SJSA1 (cell line): Measurements from ENCODE around the gene TMTC2. TPM values are rescaled to one million over a fixed set of nuclear protein-coding genes. Genes with fewer than 3 reads are reported as not detected.

Source experiments
- DNase-seq, 2 experiments: peaks; one replicate each; pipeline ENCODE4 v3.0.0-alpha.2; 2015 to 2020; ENCODE audit warnings: low spot score in 2 of 2, low read depth in 1 of 2
- H3K27ac ChIP-seq: fragments of 250-450 bp; sonication (Bioruptor Pico); 2 replicates; pipeline ENCODE4 v1.5.1; 2020; ENCODE audit warnings: mild to moderate bottlenecking, moderate library complexity
- H3K27me3 ChIP-seq: fragments of 250-450 bp; sonication (Bioruptor Pico); replicated peaks from 2 replicates; pipeline ENCODE4 v1.5.1; 2020; ENCODE audit warnings: mild to moderate bottlenecking, moderate library complexity
- H3K36me3 ChIP-seq: fragments of 250-450 bp; sonication (Bioruptor Pico); 2 replicates; pipeline ENCODE4 v1.5.1; 2020; ENCODE audit warnings: mild to moderate bottlenecking
- H3K4me1 ChIP-seq: fragments of 250-450 bp; sonication (Bioruptor Pico); replicated peaks from 2 replicates; pipeline ENCODE4 v1.6.1; 2021; ENCODE audit warnings: mild to moderate bottlenecking
- H3K4me3 ChIP-seq: fragments of 250-450 bp; sonication (Bioruptor Pico); 2 replicates; pipeline ENCODE4 v1.5.1; 2020; ENCODE audit warnings: mild to moderate bottlenecking
- H3K9me3 ChIP-seq: fragments of 250-450 bp; sonication (Bioruptor Pico); replicated peaks from 2 replicates; pipeline ENCODE4 v1.5.1; 2020; ENCODE audit warnings: mild to moderate bottlenecking
- total RNA-seq: library from RNA; depleted of rRNA; stranded (reverse); fragments of >200 nt; shearing (Covaris generic); gene quantifications from 2 replicates; pipeline ENCODE4 v1.2.3, GENCODE V29; 2014

The TMTC2 gene
- total RNA-seq, 1 experiment from 2014 or later, result 0.13 TPM

DNA sequence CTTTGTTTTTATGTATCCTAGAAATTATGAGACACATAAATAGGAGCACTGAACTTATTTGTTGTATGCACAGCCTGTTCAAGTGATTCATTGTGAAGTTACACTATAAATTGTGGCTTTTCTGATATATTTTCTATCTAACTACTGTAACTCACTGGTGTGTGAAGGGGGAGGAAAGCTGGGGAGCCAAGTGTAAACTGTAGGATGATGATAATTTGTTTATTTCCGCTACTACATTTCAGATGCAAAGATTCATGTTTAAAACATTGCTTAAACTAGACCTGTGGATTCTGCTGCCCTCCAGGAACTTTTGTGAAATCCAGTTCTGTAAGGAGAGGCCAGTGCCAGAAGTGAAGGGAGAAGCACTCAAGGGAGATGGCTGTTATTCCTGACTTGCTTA lies 3.3 kb downstream of the TMTC2 start:
- no peak overlapping the region for H3K4me3 ChIP-seq
- no peak for DNase-seq
- peaks cover 12% of the 10 kb centered on the region for H3K27me3 ChIP-seq

GRCh38 chr12:82691513-82691912 lies 4.8 kb downstream of the TMTC2 start:
- H3K27me3 ChIP-seq, result peaks cover 12% of the 10 kb centered on the region
- H3K4me3 ChIP-seq, result no peak overlapping the region
- H3K27ac ChIP-seq, result no peak overlapping the region
- H3K36me3 ChIP-seq, result no peaks in the 10 kb centered on the region
- H3K4me1 ChIP-seq, result peaks cover 8% of the 10 kb centered on the region; the same call in 1 of the 2 replicates
- no peaks in the 10 kb centered on the region for H3K9me3 ChIP-seq
- no peak for DNase-seq

More for the DNA sequence above, 3.3 kb downstream of the TMTC2 start:
- Histone ChIP-seq H3K36me3 (no peaks in the 10 kb centered on the region), H3K9me3 (no peaks in the 10 kb centered on the region), H3K4me1 (peaks cover 16% of the 10 kb centered on the region), H3K27ac (no peak overlapping the region)

DNA sequence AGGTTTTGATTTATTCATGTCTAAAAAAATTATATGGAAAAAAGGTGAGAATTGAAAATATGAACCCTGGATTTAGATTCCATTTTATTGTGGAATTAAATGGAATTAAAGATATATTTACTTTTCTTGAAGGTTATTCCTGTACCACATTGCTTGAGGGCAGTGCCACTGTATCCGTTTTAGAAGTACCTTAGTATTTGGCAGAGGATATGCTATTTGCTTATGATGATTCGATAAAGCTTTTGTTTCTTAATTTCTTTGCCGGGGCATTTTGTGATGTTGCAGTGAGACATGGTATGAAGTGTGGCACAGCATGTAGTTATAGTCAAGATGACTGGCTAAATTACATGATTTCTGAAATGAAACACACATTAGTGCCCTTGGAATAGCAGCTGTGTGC lies 7.6 kb downstream of the TMTC2 start:
- no peaks in the 10 kb centered on the region for H3K27me3 ChIP-seq
- no peak overlapping the region for H3K27ac ChIP-seq
- H3K4me3 ChIP-seq, result no peak overlapping the region
- no peaks in the 10 kb centered on the region for H3K9me3 ChIP-seq
- H3K4me1 ChIP-seq, result no peaks in the 10 kb centered on the region
- DNase-seq, result no peak
- H3K36me3 ChIP-seq, result no peaks in the 10 kb centered on the region

DNA sequence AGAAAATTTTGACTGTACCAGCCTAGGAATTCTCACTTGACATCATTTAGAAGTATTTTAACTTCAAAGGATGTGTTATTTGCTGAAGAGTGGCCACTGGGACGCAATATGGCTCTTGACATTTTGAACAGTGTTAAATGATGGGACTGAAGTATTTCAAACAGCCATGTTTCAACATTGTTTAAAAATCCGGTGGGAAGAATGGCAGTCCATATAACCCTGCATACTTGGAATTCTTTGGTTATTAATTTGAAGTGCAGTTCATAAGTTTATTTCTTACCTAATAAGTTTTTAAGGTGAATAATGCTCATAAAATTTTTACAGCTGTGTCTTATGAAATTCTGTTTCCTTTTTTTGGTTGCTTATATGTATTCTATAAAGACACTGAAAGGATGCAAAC lies 8.3 kb downstream of the TMTC2 start:
- H3K9me3 ChIP-seq, result no peaks in the 10 kb centered on the region
- no peak overlapping the region for H3K27ac ChIP-seq
- no peaks in the 10 kb centered on the region for H3K4me1 ChIP-seq
- DNase-seq, result no peak
- H3K27me3 ChIP-seq, result no peaks in the 10 kb centered on the region
- no peaks in the 10 kb centered on the region for H3K36me3 ChIP-seq
- H3K4me3 ChIP-seq, result no peak overlapping the region

GRCh38 chr12:82695531-82695930 lies 8.8 kb downstream of the TMTC2 start:
- no peaks in the 10 kb centered on the region for H3K4me1 ChIP-seq
- no peaks in the 10 kb centered on the region for H3K27me3 ChIP-seq
- no peak overlapping the region for H3K4me3 ChIP-seq
- H3K9me3 ChIP-seq, result no peaks in the 10 kb centered on the region
- DNase-seq, result no peak
- no peaks in the 10 kb centered on the region for H3K36me3 ChIP-seq
- no peak overlapping the region for H3K27ac ChIP-seq

- no peak overlapping the region for H3K27ac ChIP-seq
- DNase-seq, result no peak
- no peaks in the 10 kb centered on the region for H3K36me3 ChIP-seq
- H3K27me3 ChIP-seq, result no peaks in the 10 kb centered on the region
- H3K4me1 ChIP-seq, result no peaks in the 10 kb centered on the region
- H3K4me3 ChIP-seq, result no peak overlapping the region
- no peaks in the 10 kb centered on the region for H3K9me3 ChIP-seq
These were observed 9.8 kb downstream of the TMTC2 start for GRCh38 chr12:82696543-82696942.

GRCh38 chr12:82698708-82699564 lies 12.2 kb downstream of the TMTC2 start:
- no peaks in the 10 kb centered on the region for H3K4me1 ChIP-seq
- no peak overlapping the region for H3K4me3 ChIP-seq
- no peak for DNase-seq
- no peak overlapping the region for H3K27ac ChIP-seq
- H3K9me3 ChIP-seq, result no peaks in the 10 kb centered on the region
- H3K36me3 ChIP-seq, result no peaks in the 10 kb centered on the region
- H3K27me3 ChIP-seq, result no peaks in the 10 kb centered on the region

DNA sequence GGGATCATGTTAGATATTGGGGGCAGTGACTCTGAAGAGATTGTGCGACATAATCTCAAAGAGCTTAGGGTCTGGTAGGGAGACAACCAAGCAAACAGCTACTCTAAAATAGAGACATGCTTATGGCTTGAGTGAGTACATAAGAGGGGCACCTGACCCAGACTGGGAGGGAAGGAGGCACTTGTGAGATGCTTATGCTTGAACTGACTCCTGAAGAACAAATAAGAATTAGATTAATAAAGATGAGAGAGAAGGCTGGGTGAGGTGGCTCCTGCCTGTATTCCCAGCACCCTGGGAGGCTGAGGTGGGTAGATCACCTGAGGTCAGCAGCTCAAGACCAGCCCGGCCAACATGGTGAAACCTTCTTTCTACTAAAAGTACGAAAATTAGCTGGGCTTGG lies 19.1 kb downstream of the TMTC2 start:
- H3K4me1 ChIP-seq, result no peaks in the 10 kb centered on the region
- no peak overlapping the region for H3K27ac ChIP-seq
- no peak for DNase-seq
- H3K9me3 ChIP-seq, result no peaks in the 10 kb centered on the region
- H3K27me3 ChIP-seq, result no peaks in the 10 kb centered on the region
- H3K4me3 ChIP-seq, result no peak overlapping the region
- H3K36me3 ChIP-seq, result no peaks in the 10 kb centered on the region

- Histone ChIP-seq H3K9me3 (no peaks in the 10 kb centered on the region), H3K27ac (no peak overlapping the region), H3K4me3 (no peak overlapping the region), H3K27me3 (no peaks in the 10 kb centered on the region), H3K36me3 (no peaks in the 10 kb centered on the region), H3K4me1 (no peaks in the 10 kb centered on the region)
- DNase-seq, result no peak
These were observed 21.6 kb downstream of the TMTC2 start for GRCh38 chr12:82708061-82708879.

DNA sequence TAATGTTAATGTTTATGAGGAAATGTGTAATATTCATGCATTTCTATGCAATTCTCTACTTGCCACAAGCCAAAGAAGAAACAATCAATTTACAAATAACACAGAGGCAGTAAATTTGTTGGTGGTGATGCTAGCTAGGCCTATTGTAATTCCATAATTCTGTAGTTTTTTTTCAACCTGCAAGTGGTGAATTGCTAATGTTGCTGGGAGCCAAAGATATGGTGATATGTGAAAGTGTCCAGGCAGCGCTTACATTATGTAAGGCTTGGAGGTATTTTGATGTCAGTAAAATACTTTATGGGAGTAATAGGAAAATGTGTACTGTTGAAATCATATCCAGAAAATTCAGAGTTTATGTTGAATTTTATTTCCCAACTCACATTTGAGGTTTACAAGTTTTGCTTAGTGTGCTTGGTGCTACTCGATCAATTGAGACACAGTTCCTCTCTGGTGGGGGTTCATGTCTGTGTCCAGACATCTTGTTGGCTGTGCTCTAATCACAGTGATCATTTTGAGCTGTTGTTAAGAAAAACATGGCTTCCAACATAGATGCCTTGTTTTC lies 23.2 kb downstream of the TMTC2 start:
- no peaks in the 10 kb centered on the region for H3K27me3 ChIP-seq
- no peaks in the 10 kb centered on the region for H3K4me1 ChIP-seq
- no peak for DNase-seq
- H3K4me3 ChIP-seq, result no peak overlapping the region
- no peaks in the 10 kb centered on the region for H3K9me3 ChIP-seq
- no peaks in the 10 kb centered on the region for H3K36me3 ChIP-seq
- H3K27ac ChIP-seq, result no peak overlapping the region

DNA sequence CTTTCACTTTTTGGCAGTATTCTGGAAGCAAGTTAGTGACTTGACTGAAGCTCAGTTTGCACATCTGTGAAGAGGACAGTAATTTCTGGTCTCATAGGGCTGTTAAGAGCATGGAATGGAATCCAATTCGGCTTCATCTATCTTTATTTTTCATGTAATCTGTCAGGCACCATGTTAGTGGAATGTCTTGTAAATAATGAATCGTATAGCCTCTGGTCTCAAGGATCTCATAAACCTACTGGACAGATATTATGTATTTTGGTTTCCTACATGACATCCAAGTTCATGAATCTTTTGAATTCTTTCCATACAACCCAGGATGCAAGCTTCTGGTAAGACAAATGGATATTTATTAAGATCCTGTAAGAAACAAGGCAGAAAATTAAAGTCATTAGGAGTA lies 24.0 kb downstream of the TMTC2 start:
- Histone ChIP-seq H3K4me3 (no peak overlapping the region), H3K36me3 (no peaks in the 10 kb centered on the region), H3K9me3 (no peaks in the 10 kb centered on the region), H3K27ac (no peak overlapping the region), H3K27me3 (no peaks in the 10 kb centered on the region), H3K4me1 (no peaks in the 10 kb centered on the region)
- DNase-seq, result no peak

- H3K27me3 ChIP-seq, result no peaks in the 10 kb centered on the region
- H3K36me3 ChIP-seq, result no peaks in the 10 kb centered on the region
- no peak for DNase-seq
- no peak overlapping the region for H3K27ac ChIP-seq
- no peaks in the 10 kb centered on the region for H3K9me3 ChIP-seq
- H3K4me3 ChIP-seq, result no peak overlapping the region
- H3K4me1 ChIP-seq, result no peaks in the 10 kb centered on the region
These were observed 27.7 kb downstream of the TMTC2 start for GRCh38 chr12:82714427-82714826.

DNA sequence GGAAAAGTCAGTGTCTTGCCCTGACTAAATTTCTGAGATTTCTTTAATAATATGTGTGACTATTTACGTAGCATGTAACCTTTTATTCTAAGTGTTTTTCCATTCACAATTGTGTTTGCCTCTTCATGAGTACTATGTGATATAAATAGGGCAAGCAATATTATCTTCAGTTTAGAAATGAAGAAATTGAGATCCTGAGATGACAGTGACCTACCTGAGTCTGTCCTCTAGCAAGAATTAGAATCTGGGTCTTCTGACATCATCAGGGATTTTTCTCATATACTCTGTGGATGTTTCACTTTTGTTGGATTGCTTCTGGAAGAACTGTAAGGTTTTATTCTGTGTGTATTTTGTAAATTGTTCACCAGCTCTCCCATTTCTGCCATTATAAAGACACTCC lies 35.0 kb downstream of the TMTC2 start:
- no peaks in the 10 kb centered on the region for H3K27me3 ChIP-seq
- no peak overlapping the region for H3K27ac ChIP-seq
- no peak overlapping the region for H3K4me3 ChIP-seq
- DNase-seq, result no peak
- no peaks in the 10 kb centered on the region for H3K4me1 ChIP-seq
- no peaks in the 10 kb centered on the region for H3K9me3 ChIP-seq
- no peaks in the 10 kb centered on the region for H3K36me3 ChIP-seq

DNA sequence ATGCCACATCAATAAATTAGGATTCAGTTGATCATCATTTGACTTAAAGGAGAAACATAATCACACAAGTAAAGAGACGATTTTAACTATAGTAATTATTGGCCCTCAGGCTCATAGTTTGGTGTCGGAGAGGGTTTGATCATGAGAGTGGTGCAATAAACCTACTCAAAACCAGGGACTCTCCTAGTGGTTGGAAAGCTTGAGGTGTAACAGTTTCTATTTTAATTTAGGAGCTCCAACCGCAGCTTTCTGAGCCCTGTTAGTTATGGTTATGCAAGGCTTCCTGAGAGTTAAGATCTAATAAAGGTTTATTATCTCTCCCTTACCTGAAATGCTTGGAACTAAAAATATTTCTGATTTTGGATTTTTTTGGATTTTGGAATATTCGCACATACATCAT lies 36.4 kb downstream of the TMTC2 start:
- DNase-seq, result no peak
- Histone ChIP-seq H3K36me3 (no peaks in the 10 kb centered on the region), H3K4me1 (no peaks in the 10 kb centered on the region), H3K27me3 (no peaks in the 10 kb centered on the region), H3K4me3 (no peak overlapping the region), H3K27ac (no peak overlapping the region), H3K9me3 (no peaks in the 10 kb centered on the region)
